Osteocyte (in vitro differentiated cells): ENCODE results near the gene C4A. TPM values are rescaled to one million over a fixed set of nuclear protein-coding genes. Genes with fewer than 3 reads are reported as not detected.
"Not testable (repeated sequence)": the region's sequence is repeated elsewhere in the genome, so short reads cannot be mapped to it uniquely, and the experiment has no call there.

Experiments used
- DNase-seq: peaks from one replicate; pipeline ENCODE4 v3.0.0; 2021; ENCODE audit warnings: mixed read lengths; ENCODE audit not compliant: unreplicated experiment; ENCODE audit errors: extremely low spot score
- H3K27ac Mint-ChIP-seq: one replicate; pipeline ENCODE4 v1.8.0; 2021; ENCODE audit warnings: mild to moderate bottlenecking, mixed read lengths; ENCODE audit not compliant: unreplicated experiment
- H3K27me3 Mint-ChIP-seq: one replicate; pipeline ENCODE4 v1.8.0; 2021; ENCODE audit warnings: mixed read lengths; ENCODE audit not compliant: unreplicated experiment
- H3K36me3 Mint-ChIP-seq: one replicate; pipeline ENCODE4 v1.8.0; 2021; ENCODE audit warnings: mixed read lengths; ENCODE audit not compliant: unreplicated experiment
- H3K4me1 Mint-ChIP-seq: one replicate; pipeline ENCODE4 v1.8.0; 2021; ENCODE audit warnings: mixed read lengths; ENCODE audit not compliant: unreplicated experiment
- H3K4me3 Mint-ChIP-seq: one replicate; pipeline ENCODE4 v1.8.0; 2021; ENCODE audit warnings: mild to moderate bottlenecking, moderate library complexity, mixed read lengths; ENCODE audit not compliant: unreplicated experiment
- H3K9me3 Mint-ChIP-seq: one replicate; pipeline ENCODE4 v1.8.0; 2021; ENCODE audit warnings: mixed read lengths; ENCODE audit not compliant: unreplicated experiment
- total RNA-seq: library from RNA; stranded (reverse); gene quantifications from 2 replicates; pipeline ENCODE4 v1.2.1, GENCODE V29; 2021

Gene C4A
- total RNA-seq, 1 donor from 2014 or later: 15.2 TPM

DNA sequence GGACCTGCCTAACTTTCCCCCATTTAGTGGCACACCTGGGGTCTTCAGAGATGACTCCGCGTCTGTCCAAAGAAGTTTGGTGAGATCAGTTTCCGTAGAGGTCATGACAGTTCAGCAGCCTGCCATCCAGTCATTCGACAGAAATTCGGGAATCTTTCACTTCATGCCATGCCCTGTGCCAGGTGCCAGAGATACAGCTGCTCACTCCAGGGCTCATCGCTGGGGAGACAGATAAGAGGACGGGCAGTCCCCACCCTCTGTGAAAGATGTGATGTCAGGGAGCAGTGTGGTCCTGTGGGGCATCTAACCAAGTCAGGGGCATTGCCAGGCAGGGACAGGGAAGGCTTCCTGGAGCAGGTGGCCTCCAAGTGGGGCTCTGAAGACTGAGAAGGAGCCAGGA is 21.4 kb downstream of the C4A start:
- not testable (repeated sequence) for H3K27ac Mint-ChIP-seq, H3K4me3 Mint-ChIP-seq, H3K36me3 Mint-ChIP-seq, DNase-seq, H3K27me3 Mint-ChIP-seq, H3K9me3 Mint-ChIP-seq, H3K4me1 Mint-ChIP-seq

DNA sequence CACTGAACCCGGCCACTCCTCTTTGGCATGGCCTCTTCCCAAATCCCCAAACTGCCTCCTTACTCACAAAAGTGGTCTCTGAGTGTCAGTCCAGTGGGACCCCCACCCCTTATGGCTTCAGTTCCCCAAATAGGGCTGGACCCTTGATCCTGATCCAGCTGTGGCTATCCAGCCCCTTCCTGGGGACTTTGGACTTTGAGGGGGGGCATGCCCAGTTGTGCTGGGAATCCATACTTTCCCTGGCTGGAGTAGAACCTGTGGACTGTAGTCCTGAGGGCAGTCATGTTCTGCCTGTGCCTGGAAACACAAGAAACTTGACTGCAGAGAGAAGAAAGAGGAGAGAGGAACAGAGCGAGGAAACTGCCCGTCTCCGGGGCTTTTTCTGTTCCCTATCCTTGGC is 22.5 kb downstream of the C4A start:
- not testable (repeated sequence) for H3K4me3 Mint-ChIP-seq, DNase-seq, H3K9me3 Mint-ChIP-seq, H3K27ac Mint-ChIP-seq, H3K27me3 Mint-ChIP-seq, H3K36me3 Mint-ChIP-seq, H3K4me1 Mint-ChIP-seq

- not testable (repeated sequence) for DNase-seq, H3K36me3 Mint-ChIP-seq, H3K9me3 Mint-ChIP-seq, H3K4me3 Mint-ChIP-seq, H3K4me1 Mint-ChIP-seq, H3K27me3 Mint-ChIP-seq, H3K27ac Mint-ChIP-seq
Measured at GRCh38 chr6:32004864-32005537, 23.1 kb downstream of the C4A start.

- H3K4me3 Mint-ChIP-seq: not testable (repeated sequence)
Measured at GRCh38 chr6:32005538-32005880, 23.7 kb downstream of the C4A start.

DNA sequence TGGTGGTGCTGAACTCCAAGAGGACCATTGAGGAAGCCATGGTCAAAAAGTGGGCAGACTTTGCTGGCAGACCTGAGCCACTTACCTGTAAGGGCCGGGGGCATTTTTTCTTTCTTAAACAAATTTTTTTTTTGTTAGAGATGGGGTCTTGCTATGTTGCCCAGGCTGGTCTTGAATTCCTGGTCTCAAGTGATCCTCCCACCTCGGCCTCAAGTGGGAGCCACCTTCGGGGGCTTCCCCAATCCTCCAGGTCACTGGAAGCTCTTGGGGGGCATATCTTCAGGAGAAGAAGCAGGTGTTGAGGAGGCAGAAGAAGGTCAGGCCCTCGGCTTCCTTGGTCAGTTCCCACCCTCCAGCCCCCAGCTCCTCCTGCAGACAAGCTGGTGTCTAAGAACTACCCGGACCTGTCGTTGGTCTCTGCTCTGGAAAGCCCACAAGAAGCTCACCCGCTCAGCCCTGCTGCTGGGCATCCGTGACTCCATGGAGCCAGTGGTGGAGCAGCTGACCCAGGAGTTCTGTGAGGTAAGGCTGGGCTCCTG is 24.2 kb downstream of the C4A start:
- not testable (repeated sequence) for H3K4me3 Mint-ChIP-seq, H3K27me3 Mint-ChIP-seq, H3K27ac Mint-ChIP-seq, DNase-seq, H3K9me3 Mint-ChIP-seq, H3K36me3 Mint-ChIP-seq, H3K4me1 Mint-ChIP-seq

More at GRCh38 chr6:32005538-32005880, 23.7 kb downstream of the C4A start:
- H3K27me3 Mint-ChIP-seq, DNase-seq, H3K27ac Mint-ChIP-seq, H3K4me1 Mint-ChIP-seq, H3K9me3 Mint-ChIP-seq, H3K36me3 Mint-ChIP-seq: not testable (repeated sequence)

DNA sequence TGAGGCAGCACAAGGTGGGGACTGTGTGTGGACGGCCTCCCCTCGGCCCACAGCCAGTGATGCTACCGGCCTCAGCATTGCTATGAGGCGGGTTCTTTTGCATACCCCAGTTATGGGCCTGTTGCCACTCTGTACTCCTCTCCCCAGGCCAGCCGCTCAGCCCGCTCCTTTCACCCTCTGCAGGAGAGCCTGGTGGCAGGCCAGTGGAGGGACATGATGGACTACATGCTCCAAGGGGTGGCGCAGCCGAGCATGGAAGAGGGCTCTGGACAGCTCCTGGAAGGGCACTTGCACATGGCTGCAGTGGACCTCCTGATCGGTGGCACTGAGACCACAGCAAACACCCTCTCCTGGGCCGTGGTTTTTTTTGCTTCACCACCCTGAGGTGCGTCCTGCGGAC is 25.2 kb downstream of the C4A start:
- not testable (repeated sequence) for H3K27me3 Mint-ChIP-seq, H3K4me1 Mint-ChIP-seq, H3K4me3 Mint-ChIP-seq, H3K27ac Mint-ChIP-seq, DNase-seq, H3K36me3 Mint-ChIP-seq, H3K9me3 Mint-ChIP-seq

GRCh38 chr6:32008037-32008436 is 26.2 kb downstream of the C4A start:
- H3K36me3 Mint-ChIP-seq, H3K27ac Mint-ChIP-seq, H3K4me1 Mint-ChIP-seq, DNase-seq, H3K9me3 Mint-ChIP-seq, H3K4me3 Mint-ChIP-seq, H3K27me3 Mint-ChIP-seq: not testable (repeated sequence)

DNA sequence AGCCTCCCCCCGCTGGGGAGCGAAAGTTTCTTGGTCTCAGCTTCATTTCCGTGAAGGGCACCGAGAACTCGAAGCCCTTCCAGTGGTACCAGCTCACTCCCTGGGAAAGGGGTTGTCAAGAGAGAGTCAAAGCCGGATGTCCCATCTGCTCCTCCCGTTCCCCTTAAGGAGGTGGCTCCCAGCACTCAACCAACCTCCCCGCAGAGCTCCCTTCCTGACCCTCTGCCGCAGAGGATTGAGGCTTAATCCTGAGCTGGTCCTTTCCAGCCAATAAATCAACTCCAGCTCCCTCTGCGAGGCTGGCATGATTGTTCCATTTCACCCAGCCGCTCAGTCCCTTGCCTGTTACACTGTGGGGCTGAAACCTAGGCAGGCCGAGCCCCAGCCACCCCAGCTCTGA is 26.8 kb downstream of the C4A start:
- not testable (repeated sequence) for H3K4me1 Mint-ChIP-seq, H3K27ac Mint-ChIP-seq, H3K27me3 Mint-ChIP-seq, H3K36me3 Mint-ChIP-seq, H3K4me3 Mint-ChIP-seq, H3K9me3 Mint-ChIP-seq, DNase-seq

DNA sequence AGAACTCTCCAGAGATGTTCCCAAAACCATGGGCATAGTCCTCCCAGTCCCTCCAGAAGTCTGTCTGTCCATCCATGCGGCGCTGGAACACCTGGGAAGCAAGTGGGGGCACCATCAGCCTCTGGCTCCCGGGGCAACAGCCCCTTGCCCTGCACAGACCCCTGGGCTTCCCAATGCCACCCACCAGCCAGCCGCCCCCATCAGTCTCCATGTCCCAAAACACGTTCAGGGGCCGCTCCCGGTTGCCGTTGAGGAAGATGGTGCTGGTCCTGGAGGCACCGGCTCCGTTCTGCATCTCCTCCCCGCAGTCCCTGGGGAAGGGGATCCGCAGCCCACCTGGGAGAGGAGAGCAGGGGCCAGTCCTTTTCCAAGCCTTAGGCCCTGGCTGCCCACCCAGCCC is 27.7 kb downstream of the C4A start:
- H3K4me1 Mint-ChIP-seq: not testable (repeated sequence)

DNA sequence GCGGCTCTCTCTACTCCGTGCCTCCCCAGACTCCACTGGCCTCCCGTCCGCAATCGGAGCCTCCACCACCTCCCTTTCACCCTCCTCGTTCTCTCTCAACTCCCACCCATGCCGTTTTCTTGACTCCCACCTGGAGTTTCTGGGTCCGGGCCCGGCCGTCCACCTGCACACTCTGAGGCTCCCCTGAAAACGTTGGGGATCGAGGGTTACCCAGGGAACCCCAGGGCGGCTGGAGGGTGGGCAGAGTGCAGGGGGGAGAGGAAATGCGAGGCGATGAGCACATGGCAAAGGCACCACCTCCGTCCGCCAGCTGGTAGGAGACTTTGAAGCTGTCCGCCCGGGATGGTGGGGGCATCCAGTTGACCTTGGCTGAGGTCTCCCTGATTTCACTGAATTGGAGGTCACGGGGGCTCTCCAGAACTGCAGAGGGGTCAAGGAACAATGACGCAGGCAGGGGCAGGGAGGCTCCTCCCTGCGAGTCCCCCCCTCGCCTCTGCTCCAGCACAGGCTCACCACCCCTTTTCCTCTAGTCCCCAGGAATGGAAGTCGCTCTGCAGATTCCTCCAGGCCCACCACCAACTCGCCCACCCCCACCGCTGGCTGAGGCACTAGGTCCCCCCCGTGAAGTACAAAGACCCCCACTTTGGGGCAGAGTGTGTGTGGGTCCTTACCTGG is 29.1 kb downstream of the C4A start:
- not testable (repeated sequence) for DNase-seq, H3K9me3 Mint-ChIP-seq, H3K27me3 Mint-ChIP-seq, H3K4me1 Mint-ChIP-seq, H3K4me3 Mint-ChIP-seq, H3K27ac Mint-ChIP-seq, H3K36me3 Mint-ChIP-seq

More for the DNA sequence above, 27.7 kb downstream of the C4A start:
- not testable (repeated sequence) for H3K9me3 Mint-ChIP-seq, DNase-seq, H3K4me3 Mint-ChIP-seq, H3K36me3 Mint-ChIP-seq, H3K27me3 Mint-ChIP-seq, H3K27ac Mint-ChIP-seq

DNA sequence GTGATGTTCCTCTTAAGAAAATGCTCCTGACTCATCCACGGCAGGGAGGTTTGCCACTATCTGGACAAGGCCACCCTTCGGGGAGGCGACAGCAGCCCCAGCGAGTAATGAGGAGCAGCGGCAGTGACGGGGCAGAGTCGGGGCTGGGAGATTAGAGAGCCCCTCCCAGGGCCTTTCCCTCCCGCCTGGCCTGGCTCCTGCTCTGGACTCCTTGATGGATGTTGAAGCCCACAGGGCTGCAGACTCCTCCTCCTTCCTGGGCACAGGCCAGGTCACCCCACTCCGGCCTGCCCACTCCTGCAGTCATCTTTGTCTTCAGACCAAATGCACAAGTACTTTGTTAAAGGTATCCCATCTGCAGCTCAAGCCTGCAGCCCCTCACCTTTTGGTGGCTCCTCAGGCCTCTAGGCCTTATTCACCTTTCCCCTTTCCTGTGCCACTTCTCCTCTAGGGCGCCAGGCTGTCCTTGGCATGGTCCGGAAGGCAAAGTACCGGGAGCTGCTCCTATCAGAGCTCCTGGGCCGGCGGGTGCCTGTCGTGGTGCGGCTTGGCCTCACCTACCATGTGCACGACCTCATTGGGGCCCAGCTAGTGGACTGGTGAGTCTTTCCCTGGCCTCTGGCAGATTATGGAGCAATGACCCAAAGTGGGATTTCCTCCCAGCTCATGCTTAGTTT is 31.2 kb downstream of the C4A start:
- H3K27ac Mint-ChIP-seq, H3K4me3 Mint-ChIP-seq, DNase-seq, H3K36me3 Mint-ChIP-seq, H3K27me3 Mint-ChIP-seq, H3K4me1 Mint-ChIP-seq, H3K9me3 Mint-ChIP-seq: not testable (repeated sequence)

- H3K27me3 Mint-ChIP-seq, H3K4me1 Mint-ChIP-seq, DNase-seq, H3K4me3 Mint-ChIP-seq, H3K36me3 Mint-ChIP-seq, H3K9me3 Mint-ChIP-seq, H3K27ac Mint-ChIP-seq: not testable (repeated sequence)
Measured at GRCh38 chr6:32013738-32014137, 31.9 kb downstream of the C4A start.
